Measurements from ENCODE around the gene SHD. TPM values are rescaled to one million over a fixed set of nuclear protein-coding genes. Genes with fewer than 3 reads are reported as not detected.

SHD gene
- total and polyA plus RNA-seq, 2 of the 8 experiments (the other 6 are each of a cell fraction or from before 2014, with no cell fraction given): 5.8 to 10.7 TPM

DNA sequence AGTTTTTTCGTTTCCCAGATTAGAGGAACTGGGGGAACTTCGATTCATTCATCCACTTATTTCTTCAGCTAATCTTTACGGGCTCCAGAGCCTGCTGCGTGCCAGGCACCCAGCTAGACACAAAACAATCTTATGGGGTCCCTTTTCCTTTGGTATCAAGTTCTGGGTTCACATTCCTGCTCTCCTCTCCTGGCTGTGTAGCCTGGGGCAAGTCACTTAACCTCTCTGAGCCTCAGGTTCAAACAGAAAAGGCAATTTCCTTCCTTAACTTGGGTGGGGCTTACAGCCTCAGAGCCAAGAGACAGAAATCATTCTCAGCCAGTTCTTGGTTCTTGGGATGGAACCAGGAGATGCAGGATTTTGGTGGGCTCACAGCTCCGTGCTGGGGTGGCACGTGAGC is 5.9 kb downstream of the SHD start (continued):
- TF ChIP-seq, protein P1, sequence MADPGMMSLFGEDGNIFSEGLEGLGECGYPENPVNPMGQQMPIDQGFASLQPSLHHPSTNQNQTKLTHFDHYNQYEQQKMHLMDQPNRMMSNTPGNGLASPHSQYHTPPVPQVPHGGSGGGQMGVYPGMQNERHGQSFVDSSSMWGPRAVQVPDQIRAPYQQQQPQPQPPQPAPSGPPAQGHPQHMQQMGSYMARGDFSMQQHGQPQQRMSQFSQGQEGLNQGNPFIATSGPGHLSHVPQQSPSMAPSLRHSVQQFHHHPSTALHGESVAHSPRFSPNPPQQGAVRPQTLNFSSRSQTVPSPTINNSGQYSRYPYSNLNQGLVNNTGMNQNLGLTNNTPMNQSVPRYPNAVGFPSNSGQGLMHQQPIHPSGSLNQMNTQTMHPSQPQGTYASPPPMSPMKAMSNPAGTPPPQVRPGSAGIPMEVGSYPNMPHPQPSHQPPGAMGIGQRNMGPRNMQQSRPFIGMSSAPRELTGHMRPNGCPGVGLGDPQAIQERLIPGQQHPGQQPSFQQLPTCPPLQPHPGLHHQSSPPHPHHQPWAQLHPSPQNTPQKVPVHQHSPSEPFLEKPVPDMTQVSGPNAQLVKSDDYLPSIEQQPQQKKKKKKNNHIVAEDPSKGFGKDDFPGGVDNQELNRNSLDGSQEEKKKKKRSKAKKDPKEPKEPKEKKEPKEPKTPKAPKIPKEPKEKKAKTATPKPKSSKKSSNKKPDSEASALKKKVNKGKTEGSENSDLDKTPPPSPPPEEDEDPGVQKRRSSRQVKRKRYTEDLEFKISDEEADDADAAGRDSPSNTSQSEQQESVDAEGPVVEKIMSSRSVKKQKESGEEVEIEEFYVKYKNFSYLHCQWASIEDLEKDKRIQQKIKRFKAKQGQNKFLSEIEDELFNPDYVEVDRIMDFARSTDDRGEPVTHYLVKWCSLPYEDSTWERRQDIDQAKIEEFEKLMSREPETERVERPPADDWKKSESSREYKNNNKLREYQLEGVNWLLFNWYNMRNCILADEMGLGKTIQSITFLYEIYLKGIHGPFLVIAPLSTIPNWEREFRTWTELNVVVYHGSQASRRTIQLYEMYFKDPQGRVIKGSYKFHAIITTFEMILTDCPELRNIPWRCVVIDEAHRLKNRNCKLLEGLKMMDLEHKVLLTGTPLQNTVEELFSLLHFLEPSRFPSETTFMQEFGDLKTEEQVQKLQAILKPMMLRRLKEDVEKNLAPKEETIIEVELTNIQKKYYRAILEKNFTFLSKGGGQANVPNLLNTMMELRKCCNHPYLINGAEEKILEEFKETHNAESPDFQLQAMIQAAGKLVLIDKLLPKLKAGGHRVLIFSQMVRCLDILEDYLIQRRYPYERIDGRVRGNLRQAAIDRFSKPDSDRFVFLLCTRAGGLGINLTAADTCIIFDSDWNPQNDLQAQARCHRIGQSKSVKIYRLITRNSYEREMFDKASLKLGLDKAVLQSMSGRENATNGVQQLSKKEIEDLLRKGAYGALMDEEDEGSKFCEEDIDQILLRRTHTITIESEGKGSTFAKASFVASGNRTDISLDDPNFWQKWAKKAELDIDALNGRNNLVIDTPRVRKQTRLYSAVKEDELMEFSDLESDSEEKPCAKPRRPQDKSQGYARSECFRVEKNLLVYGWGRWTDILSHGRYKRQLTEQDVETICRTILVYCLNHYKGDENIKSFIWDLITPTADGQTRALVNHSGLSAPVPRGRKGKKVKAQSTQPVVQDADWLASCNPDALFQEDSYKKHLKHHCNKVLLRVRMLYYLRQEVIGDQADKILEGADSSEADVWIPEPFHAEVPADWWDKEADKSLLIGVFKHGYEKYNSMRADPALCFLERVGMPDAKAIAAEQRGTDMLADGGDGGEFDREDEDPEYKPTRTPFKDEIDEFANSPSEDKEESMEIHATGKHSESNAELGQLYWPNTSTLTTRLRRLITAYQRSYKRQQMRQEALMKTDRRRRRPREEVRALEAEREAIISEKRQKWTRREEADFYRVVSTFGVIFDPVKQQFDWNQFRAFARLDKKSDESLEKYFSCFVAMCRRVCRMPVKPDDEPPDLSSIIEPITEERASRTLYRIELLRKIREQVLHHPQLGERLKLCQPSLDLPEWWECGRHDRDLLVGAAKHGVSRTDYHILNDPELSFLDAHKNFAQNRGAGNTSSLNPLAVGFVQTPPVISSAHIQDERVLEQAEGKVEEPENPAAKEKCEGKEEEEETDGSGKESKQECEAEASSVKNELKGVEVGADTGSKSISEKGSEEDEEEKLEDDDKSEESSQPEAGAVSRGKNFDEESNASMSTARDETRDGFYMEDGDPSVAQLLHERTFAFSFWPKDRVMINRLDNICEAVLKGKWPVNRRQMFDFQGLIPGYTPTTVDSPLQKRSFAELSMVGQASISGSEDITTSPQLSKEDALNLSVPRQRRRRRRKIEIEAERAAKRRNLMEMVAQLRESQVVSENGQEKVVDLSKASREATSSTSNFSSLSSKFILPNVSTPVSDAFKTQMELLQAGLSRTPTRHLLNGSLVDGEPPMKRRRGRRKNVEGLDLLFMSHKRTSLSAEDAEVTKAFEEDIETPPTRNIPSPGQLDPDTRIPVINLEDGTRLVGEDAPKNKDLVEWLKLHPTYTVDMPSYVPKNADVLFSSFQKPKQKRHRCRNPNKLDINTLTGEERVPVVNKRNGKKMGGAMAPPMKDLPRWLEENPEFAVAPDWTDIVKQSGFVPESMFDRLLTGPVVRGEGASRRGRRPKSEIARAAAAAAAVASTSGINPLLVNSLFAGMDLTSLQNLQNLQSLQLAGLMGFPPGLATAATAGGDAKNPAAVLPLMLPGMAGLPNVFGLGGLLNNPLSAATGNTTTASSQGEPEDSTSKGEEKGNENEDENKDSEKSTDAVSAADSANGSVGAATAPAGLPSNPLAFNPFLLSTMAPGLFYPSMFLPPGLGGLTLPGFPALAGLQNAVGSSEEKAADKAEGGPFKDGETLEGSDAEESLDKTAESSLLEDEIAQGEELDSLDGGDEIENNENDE (IDR thresholded peaks at IDR 0.05; ENCODE audit: insufficient replicate concordance, low read length): no peak
